ENCODE data around the gene ANKLE1.

ANKLE1 gene

GRCh38 chr19:17324357-17325114 is 42.8 kb downstream of the ANKLE1 start:
- no peak for DNase-seq (ENCODE audit: extremely low spot score)
- no peak for TF ChIP-seq CTCF (IDR thresholded peaks at IDR 0.05; ENCODE audit: control extremely low read depth, extremely low read depth, low read depth, missing control alignments)
- POLR2A ChIA-PET, result no interaction called here
- CTCF ChIA-PET, result interaction anchor here (2.1 kb wide), 1 partner anchor 61 kb away, joined by 5 read pairs; no protein-coding TSS in a partner anchor

- TF ChIP-seq CTCF (IDR thresholded peaks at IDR 0.05; ENCODE audit: control extremely low read depth, extremely low read depth, low read depth, missing control alignments), result no peak
- ChIA-PET CTCF (interaction anchor here (2.1 kb wide), 1 partner anchor 61 kb away, joined by 5 read pairs; no protein-coding TSS in a partner anchor), POLR2A (interaction anchor here (0.6 kb wide), 1 partner anchor 64 kb away, joined by 3 read pairs; no protein-coding TSS in a partner anchor)
- no peak for DNase-seq (ENCODE audit: extremely low spot score)
Measured at GRCh38 chr19:17325133-17325532, 43.4 kb downstream of the ANKLE1 start.

DNA sequence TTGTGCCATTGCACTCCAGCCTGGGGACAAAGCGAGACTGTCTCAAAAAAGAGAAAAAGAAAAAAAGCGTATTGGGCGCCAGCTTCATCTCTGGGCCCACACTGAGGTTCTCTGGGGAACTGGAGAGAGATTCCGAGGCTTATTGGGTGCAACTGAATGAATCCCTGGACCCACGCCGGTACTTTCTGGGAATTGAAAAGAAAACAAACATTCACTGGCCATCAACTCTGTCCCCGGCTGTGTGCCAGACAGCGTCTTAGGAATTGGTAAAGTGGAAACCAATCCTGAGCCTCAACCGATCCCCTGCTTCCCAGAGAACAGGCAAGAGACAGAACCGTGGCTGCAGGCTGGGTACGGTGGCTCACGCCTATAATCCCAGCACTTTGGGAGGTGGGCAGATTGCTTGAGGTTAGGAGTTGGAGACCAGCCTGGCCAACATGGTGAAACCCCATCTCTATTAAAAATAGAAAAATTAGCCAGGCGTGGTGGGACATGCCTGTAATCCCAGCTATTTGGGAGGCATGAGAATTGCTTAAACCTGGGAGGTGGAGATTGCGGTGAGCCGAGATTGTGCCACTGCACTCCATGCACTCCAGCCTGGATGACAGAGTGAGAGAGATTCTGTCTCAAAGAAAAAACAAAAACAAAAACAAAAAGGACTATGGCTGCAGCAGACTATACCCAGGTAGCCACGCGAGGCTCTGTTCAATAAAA is 44.3 kb downstream of the ANKLE1 start:
- ChIA-PET CTCF (interaction anchor here (1.6 kb wide), 1 partner anchor 63 kb away, joined by 5 read pairs; no protein-coding TSS in a partner anchor), POLR2A (interaction anchor here (0.6 to 0.9 kb wide), 2 partner anchors 17 to 63 kb away, joined by 3 read pairs; no protein-coding TSS in a partner anchor)
- no peak for TF ChIP-seq CTCF (IDR thresholded peaks at IDR 0.05; ENCODE audit: control extremely low read depth, extremely low read depth, low read depth, missing control alignments)
- DNase-seq (ENCODE audit: extremely low spot score), result no peak

- CTCF ChIA-PET, result interaction anchor here (1.6 kb wide), 1 partner anchor 63 kb away, joined by 5 read pairs; no protein-coding TSS in a partner anchor
- DNase-seq (ENCODE audit: extremely low spot score), result no peak
- POLR2A ChIA-PET, result interaction anchor here (0.9 kb wide), 1 partner anchor 18 kb away, joined by 3 read pairs; no protein-coding TSS in a partner anchor
- TF ChIP-seq CTCF (IDR thresholded peaks at IDR 0.05; ENCODE audit: control extremely low read depth, extremely low read depth, low read depth, missing control alignments), result no peak
Measured at GRCh38 chr19:17326595-17326966, 44.9 kb downstream of the ANKLE1 start.

GRCh38 chr19:17327068-17327653 is 45.5 kb downstream of the ANKLE1 start:
- CTCF ChIA-PET, result interaction anchor here (1.6 kb wide), 1 partner anchor 62 kb away, joined by 5 read pairs; no protein-coding TSS in a partner anchor
- POLR2A ChIA-PET, result interaction anchor here (0.9 kb wide), 1 partner anchor 18 kb away, joined by 3 read pairs; no protein-coding TSS in a partner anchor
- no peak for DNase-seq (ENCODE audit: extremely low spot score)
- no peak for TF ChIP-seq CTCF (IDR thresholded peaks at IDR 0.05; ENCODE audit: control extremely low read depth, extremely low read depth, low read depth, missing control alignments)
